ENCODE data around the gene SYNE2.
"Not testable (repeated sequence)": the region's sequence is repeated elsewhere in the genome, so short reads cannot be mapped to it uniquely, and the experiment has no call there.

SYNE2 gene

GRCh38 chr14:63852817-63853731 is at the start of gene SYNE2:
TSS of gene SYNE2 (plus strand) at chr14:63853004. CDS start at chr14:63909149, 56,145 bp downstream.
- peak; percentile 66 to 78 for DNase-seq (ENCODE audit: low read depth in 1 of 2, low spot score in 1 of 2)

GRCh38 chr14:63803221-63803791 is 49.5 kb upstream of the SYNE2 start:
- DNase-seq (ENCODE audit: low read depth in 1 of 2, low spot score in 1 of 2), result not testable (repeated sequence)

- DNase-seq (ENCODE audit: low read depth in 1 of 2, low spot score in 1 of 2), result not testable (repeated sequence)
These were observed 46.7 kb upstream of the SYNE2 start for GRCh38 chr14:63806064-63806463.

GRCh38 chr14:63811692-63812091 is 41.1 kb upstream of the SYNE2 start:
- DNase-seq (ENCODE audit: low read depth in 1 of 2, low spot score in 1 of 2), result not testable (repeated sequence)

- DNase-seq (ENCODE audit: low read depth in 1 of 2, low spot score in 1 of 2), result no peak
These were observed 19.1 kb upstream of the SYNE2 start for GRCh38 chr14:63833728-63834127.

- DNase-seq (ENCODE audit: low read depth in 1 of 2, low spot score in 1 of 2), result peak; percentile 31 to 40
These were observed 11.8 kb upstream of the SYNE2 start for GRCh38 chr14:63840981-63841380.

GRCh38 chr14:63843796-63844195 is 9.0 kb upstream of the SYNE2 start:
- DNase-seq (ENCODE audit: low read depth in 1 of 2, low spot score in 1 of 2), result no peak

GRCh38 chr14:63848890-63849289 is 3.9 kb upstream of the SYNE2 start:
- DNase-seq (ENCODE audit: low read depth in 1 of 2, low spot score in 1 of 2), result no peak

- no peak for DNase-seq (ENCODE audit: low read depth in 1 of 2, low spot score in 1 of 2)
These were observed 460 bp upstream of the SYNE2 start for GRCh38 chr14:63852271-63852816.

GRCh38 chr14:63853831-63854293 is 1.1 kb downstream of the SYNE2 start:
- peak in 1 of 2 donors; percentile 24 for DNase-seq (ENCODE audit: low read depth in 1 of 2, low spot score in 1 of 2)

- DNase-seq (ENCODE audit: low read depth in 1 of 2, low spot score in 1 of 2), result no peak
These were observed 1.5 kb downstream of the SYNE2 start for GRCh38 chr14:63854330-63854729.

- DNase-seq (ENCODE audit: low read depth in 1 of 2, low spot score in 1 of 2), result no peak
These were observed 2.5 kb downstream of the SYNE2 start for GRCh38 chr14:63855281-63855680.

GRCh38 chr14:63857466-63858030 is 4.7 kb downstream of the SYNE2 start:
- no peak for DNase-seq (ENCODE audit: low read depth in 1 of 2, low spot score in 1 of 2)

GRCh38 chr14:63860146-63860545 is 7.3 kb downstream of the SYNE2 start:
- no peak for DNase-seq (ENCODE audit: low read depth in 1 of 2, low spot score in 1 of 2)

- no peak for DNase-seq (ENCODE audit: low read depth in 1 of 2, low spot score in 1 of 2)
These were observed 9.4 kb downstream of the SYNE2 start for GRCh38 chr14:63862163-63862562.

GRCh38 chr14:63863004-63863403 is 10.2 kb downstream of the SYNE2 start:
- DNase-seq (ENCODE audit: low read depth in 1 of 2, low spot score in 1 of 2), result no peak

- DNase-seq (ENCODE audit: low read depth in 1 of 2, low spot score in 1 of 2), result not testable (repeated sequence)
These were observed 12.0 kb downstream of the SYNE2 start for GRCh38 chr14:63864775-63865174.

GRCh38 chr14:63867933-63868921 is 15.4 kb downstream of the SYNE2 start:
- no peak for DNase-seq (ENCODE audit: low read depth in 1 of 2, low spot score in 1 of 2)

GRCh38 chr14:63869940-63870752 is 17.3 kb downstream of the SYNE2 start:
- DNase-seq (ENCODE audit: low read depth in 1 of 2, low spot score in 1 of 2), result not testable (repeated sequence)

GRCh38 chr14:63870753-63871037 is 17.9 kb downstream of the SYNE2 start:
- DNase-seq (ENCODE audit: low read depth in 1 of 2, low spot score in 1 of 2), result not testable (repeated sequence)

All from stimulated activated CD4-positive, alpha-beta T cell treated with anti-CD3 and anti-CD28 coated beads, Interleukin-15, amount 100 ng/mL, for 1 hour (primary cell).